NCI-H1436 treated with DMSO at 0.1 percent for 48 hours (cell line): Measurements from ENCODE around the gene ASCC2.
"Not testable (repeated sequence)": the region's sequence is repeated elsewhere in the genome, so short reads cannot be mapped to it uniquely, and the experiment has no call there.

Source experiments
- DNase-seq: peaks from one replicate; lab custom pipeline; 2025; lab: John Stamatoyannopoulos, UW

The ASCC2 gene

DNA sequence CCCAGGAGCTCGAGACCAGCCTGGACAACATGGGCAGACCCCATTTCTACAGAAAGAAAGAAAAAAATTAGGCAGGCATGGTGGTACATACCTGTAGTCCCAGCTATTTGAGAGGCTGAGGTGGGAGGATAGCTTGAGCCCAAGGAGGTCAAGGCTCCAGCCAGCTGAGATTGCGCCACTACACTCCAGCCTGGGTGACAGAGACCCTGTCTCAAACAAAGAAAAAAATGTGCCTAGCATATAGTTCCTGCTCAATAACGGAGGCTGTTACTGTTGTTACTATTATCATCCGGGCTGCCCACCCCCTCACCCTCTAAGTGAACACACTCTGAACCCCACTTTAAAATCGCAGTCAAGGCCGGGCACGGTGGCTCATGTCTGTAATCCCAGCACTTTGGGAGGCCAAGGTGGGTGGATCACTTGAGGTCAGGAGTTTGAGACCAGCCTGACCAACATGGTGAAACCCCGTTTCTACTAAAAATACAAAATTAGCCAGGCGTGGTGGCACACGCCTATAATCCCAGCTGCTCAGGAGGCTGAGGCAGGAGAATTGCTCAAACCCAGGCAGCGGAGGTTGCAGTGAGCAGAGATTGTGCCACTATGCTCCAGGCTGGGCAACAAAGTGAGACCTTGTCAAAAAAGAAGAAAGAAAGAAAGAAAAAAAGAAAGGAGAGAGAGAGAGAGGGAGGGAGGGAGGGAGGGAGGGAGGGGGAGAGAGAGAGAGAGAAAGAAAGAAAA lies 83.2 kb downstream of the ASCC2 start:
- DNase-seq, result not testable (repeated sequence)

DNA sequence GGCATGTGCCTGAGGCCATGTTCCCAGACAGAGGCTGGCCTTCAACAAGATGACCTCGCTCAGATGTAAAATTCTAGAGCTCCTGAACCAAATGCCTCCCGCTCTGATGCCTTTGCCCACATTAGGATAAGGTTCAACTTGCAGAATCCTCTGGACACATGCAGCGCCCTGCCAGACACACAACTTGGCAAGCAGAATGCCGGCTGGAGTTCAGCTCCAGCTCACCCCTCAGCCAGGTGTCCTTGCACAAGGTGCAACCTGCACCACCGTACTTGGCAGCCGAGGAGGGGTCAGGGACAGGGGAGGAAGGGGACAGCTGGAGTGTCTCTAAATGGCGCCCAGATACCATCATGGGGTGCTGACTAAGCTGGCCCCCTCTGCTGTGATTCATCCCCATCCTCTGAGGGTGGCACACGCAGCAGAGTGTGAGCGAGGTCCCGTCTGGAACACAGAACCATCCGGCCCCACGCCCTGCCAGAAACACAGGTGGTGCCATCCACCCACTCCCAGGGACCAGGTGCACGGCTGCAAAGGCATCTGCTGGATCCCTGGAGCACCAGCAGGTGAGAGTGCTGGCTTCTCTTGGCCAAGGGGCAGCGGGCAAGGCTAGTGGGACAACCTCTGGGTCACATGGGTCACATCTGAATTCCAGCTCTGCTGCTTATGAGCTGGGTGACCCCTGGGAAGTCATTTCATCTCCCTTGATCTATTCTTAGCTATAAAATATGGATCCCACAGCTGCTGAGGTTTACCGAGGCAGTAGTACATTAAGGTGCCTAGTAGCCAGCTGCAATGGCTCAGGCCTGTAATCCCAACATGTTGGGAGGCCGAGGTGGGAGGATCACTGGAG lies 84.0 kb downstream of the ASCC2 start:
- no peak for DNase-seq

- no peak for DNase-seq
These were observed 86.4 kb downstream of the ASCC2 start for GRCh38 chr22:29751669-29752068.

GRCh38 chr22:29750559-29751538 lies 87.2 kb downstream of the ASCC2 start:
- DNase-seq, result no peak

GRCh38 chr22:29750029-29750428 lies 88.0 kb downstream of the ASCC2 start:
- DNase-seq, result no peak

DNA sequence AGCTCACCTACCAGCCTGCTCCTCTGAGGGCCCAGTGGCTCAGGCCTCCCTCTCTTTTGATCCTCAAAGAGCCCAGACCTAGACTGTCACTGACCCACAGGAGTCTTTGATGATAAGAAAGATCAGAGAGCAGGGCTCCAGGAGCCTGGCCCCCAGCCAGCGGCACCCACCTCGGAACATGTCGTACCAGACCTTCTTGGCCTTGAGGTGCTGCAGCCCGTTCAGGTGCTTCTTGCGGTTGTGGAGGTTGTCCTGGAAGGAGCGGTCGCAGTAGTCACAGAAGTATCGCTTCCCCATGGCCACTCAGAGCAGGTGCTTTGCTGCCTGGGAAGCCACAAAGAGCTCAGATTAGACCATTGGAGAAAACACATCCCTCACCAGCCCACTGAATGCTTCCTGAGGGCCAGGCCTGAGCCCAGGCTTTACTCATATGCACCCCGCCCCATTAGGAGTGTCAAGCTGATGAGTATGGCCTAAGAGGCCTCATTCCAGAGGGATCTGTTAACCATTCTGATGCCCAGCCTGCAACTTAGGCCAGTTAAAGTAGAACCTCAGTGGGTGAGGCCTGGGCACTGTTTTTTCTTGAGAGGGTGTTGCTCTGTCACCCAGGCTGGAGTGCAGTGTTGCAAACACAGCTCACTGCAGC lies 89.7 kb downstream of the ASCC2 start:
- DNase-seq, result no peak

GRCh38 chr22:29747832-29748231 lies 90.2 kb downstream of the ASCC2 start:
- DNase-seq, result no peak

GRCh38 chr22:29744902-29745301 lies 93.2 kb downstream of the ASCC2 start:
- DNase-seq, result no peak

DNA sequence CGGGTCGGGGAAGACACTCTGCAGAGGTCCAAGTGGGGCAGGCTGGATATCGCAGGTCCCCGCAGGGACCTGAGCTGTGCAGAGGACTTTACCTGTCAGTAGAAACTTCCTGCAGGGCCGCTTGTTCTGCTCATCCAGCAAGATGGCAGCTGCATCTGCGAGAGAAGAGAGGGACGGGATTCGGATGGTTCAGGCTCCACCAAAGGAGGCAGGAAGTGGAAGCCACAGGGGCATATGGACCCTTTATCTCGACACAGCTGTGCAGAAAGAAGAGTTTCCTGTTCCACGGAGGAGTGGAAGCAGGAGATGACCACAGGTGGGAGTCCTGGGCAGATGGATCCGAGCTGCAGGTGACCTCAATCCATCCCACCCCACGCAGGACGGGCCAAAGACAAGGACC lies 95.7 kb downstream of the ASCC2 start:
- DNase-seq, result no peak

- DNase-seq, result no peak
These were observed 96.1 kb downstream of the ASCC2 start for GRCh38 chr22:29741926-29742325.

DNA sequence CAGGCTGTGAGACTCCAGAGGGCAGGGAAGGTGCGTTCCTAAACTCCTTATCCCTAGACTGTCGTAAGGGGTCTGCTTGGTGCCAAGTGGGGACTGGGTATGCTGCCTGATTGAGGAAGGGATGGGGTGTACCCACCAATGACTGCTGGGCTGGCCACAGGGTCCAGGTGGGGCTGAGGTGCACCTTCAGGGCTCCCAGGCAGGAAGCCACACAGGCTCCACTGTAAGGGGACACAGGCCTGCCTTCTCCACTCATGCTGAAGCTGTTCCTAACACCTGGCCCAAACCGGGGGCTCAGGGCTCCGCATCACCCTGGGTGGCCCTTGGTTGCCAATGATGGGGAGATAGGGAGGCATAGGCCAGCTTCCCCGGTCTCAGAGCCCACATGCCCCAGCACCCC lies 97.9 kb downstream of the ASCC2 start:
- no peak for DNase-seq

GRCh38 chr22:29739346-29739875 lies 98.7 kb downstream of the ASCC2 start:
- no peak for DNase-seq
